Fibroblast of villous mesenchyme (primary cell): ENCODE measurements around the gene FAM110D. TPM values are rescaled to one million over a fixed set of nuclear protein-coding genes. Genes with fewer than 3 reads are reported as not detected.
A peak's percentile ranks its signal among the peaks of the same experiment; 100 is the strongest.

ENCODE experiments used
- DNase-seq: peaks from one replicate; pipeline ENCODE4 v3.0.0-alpha.2; 2010; ENCODE audit warnings: low read depth
- H3K4me3 ChIP-seq: 2 replicates; pipeline ENCODE4 v1.5.1; 2011; ENCODE audit warnings: low read depth, mild to moderate bottlenecking, low read length
- total RNA-seq: library from RNA; depleted of rRNA; stranded (reverse); fragments of >200 nt; gene quantifications from 2 replicates; pipeline ENCODE4 v1.2.3, GENCODE V29; 2012
- TF ChIP-seq, protein P1 (sequence below): IDR thresholded peaks from 2 replicates; pipeline ENCODE4 v1.5.1; 2012; ENCODE audit warnings: low read depth, mild to moderate bottlenecking, low read length; ENCODE audit not compliant: insufficient read depth

Gene FAM110D
- total RNA-seq, 1 donor = under 0.01 TPM

DNA sequence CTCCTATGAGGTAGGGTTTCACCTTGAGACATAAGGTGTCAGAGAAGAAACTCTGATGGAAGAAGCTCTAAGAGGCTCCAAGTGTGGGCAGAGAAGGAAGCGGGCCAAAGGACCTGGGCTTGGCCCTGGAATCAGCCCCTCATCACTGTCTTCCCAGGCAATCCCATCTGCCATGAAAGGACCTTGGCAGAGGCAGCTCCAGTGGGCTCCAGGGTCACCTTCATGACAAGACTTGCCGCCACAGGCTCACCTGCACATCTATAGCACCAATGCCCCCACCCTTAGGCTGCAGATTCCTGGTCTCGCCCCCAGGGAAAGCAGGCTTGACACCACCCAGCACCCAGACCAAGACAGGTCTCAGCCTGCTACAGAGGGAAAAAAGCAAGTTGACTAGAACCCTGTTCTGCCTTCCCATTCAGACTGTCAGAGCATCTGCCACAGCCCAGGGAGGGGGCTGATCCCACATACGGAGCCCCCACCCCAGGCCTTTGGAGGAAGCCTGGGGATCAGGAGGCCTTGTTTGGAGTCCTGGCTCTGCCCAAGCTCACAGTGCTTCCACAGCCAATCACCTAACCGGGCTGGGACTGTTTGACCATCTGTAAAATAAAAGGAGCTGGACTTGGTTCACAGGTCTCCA, 490 bp upstream of the FAM110D start:
- no peak overlapping the region for H3K4me3 ChIP-seq
- no peak for DNase-seq
- TF ChIP-seq, protein P1, sequence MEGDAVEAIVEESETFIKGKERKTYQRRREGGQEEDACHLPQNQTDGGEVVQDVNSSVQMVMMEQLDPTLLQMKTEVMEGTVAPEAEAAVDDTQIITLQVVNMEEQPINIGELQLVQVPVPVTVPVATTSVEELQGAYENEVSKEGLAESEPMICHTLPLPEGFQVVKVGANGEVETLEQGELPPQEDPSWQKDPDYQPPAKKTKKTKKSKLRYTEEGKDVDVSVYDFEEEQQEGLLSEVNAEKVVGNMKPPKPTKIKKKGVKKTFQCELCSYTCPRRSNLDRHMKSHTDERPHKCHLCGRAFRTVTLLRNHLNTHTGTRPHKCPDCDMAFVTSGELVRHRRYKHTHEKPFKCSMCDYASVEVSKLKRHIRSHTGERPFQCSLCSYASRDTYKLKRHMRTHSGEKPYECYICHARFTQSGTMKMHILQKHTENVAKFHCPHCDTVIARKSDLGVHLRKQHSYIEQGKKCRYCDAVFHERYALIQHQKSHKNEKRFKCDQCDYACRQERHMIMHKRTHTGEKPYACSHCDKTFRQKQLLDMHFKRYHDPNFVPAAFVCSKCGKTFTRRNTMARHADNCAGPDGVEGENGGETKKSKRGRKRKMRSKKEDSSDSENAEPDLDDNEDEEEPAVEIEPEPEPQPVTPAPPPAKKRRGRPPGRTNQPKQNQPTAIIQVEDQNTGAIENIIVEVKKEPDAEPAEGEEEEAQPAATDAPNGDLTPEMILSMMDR = no peak

DNA sequence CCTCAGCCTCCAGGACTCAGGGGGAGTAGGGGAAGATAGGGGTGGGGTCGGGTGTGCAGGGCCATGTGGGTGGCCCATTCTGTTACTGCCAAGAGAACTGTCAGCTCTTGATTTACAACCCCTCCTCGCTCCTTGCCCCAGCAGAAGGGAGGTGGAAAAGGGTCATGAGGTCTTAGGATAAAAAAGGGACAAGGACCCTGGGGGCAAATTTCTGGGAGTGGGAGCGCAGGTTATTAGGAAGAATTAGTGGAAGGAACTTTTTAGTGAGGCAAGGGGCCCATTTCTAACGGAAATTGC, 812 bp downstream of the FAM110D start:
- no peak overlapping the region for H3K4me3 ChIP-seq
- TF ChIP-seq, protein P1 = no peak
- DNase-seq = no peak

DNA sequence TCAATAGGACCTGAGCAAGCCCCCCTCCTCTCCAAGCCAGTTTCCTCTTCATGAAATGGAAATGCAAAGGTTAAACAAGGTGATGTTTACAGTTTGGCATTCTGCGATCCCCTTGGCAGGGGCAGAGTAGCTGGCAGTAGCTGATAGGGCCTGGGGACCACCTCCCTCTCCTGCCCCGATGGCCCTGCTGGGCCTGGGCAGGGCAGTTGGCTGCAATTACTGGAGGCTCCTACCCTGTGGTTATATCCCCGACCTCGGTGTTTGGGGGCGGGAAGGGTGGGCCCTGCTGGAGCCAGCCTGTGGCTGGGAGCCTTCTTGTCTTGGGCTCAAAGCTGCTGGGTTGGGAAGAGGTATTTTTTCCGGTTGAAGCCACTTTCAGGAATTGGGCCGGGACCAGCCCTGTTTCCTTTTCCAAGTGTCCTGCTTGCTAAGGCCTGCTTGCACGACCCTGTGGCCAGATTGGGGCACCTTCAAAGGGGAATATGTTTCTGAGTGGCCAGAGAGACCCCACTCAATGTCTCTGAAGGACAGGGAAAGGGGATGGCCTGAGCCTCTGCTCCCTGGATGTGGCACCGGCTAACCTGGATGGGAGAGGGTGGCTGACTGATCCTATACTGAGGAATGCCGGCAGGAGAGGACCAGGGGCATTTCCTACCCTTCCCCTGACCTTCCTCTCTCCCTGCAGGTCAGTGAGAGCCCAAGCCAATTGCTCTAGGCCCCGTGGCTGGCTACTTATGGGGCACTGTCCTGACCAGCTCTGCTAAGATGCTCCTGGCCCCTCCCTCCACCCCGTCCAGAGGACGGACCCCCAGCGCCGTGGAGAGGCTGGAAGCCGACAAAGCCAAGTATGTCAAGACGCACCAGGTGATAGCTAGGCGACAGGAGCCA, 1.9 kb downstream of the FAM110D start:
- no peak for DNase-seq
- TF ChIP-seq, protein P1 = no peak
- H3K4me3 ChIP-seq = peak overlapping the region; percentile 48

DNA sequence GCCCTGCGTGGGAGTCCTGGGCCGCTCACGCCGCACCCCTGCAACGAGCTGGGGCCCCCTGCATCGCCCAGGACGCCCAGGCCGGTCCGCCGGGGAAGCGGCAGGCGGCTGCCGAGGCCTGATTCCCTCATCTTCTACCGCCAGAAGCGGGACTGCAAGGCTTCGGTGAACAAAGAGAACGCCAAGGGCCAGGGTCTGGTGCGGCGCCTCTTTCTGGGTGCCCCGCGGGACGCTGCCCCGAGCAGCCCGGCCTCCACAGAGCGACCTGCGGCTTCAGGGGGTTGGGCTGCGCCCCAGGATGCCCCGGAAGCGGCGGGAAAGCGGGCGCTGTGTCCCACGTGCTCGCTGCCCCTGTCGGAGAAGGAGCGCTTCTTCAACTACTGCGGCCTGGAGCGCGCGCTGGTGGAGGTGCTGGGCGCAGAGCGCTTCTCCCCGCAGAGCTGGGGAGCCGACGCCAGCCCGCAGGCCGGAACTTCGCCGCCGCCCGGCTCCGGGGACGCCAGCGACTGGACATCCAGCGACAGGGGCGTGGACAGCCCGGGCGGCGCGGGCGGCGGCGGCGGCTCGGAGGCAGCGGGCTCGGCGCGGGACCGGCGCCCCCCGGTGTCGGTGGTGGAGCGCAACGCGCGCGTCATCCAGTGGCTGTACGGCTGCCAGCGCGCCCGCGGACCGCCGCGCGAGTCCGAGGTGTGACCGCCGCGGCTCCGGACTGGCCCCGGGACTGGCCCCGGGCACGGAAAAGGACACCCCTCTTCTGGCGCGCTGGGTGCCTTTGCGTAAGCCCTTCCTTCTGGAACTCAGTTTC, 2.7 kb downstream of the FAM110D start:
- H3K4me3 ChIP-seq = peak overlapping the region; percentile 48
- peak; percentile 45 for DNase-seq
- TF ChIP-seq, protein P1 = no peak

DNA sequence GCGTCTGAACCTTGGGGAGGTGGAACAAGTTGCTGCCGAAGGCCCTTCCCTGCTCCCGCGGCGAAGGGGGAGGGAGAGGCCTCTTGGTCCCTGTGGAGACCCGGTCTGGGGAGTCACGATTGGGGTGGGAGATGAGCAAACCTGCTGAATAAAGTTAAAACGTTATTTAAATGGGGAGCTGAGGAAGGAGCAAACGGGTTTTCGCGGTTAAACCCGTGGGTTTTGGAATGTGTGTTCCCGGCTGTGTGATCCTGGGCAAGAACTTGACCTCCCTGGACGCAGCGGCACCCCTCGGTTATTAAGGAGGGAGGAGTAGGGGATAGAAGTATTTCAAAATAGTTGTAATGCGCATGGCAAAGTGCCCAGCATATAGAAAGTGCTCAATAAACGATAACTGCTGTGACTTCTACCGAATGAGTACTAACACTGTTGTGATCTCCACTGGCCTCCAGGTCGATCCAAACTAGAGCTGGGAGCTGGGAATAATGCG, 3.4 kb downstream of the FAM110D start:
- peak overlapping the region; percentile 48 for H3K4me3 ChIP-seq
- DNase-seq = no peak
- TF ChIP-seq, protein P1 = no peak

DNA sequence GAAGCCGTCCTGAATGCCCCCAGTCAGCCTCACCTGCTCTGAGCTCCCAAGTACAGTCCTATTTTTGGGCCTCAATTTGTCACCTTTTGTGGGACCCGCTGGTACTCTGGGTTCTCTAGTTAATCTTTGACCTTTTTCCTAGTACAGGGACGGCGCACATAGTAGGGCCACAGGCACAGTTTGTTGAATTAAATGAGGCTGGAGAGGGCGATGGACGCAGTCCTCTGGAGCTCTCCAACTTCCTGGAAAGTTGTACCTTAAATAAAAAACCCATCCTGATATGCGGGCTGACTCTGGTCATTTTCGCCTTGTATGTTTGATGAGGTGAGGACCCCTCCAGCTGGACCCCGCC, 4.8 kb downstream of the FAM110D start:
- TF ChIP-seq, protein P1 = no peak
- no peak for DNase-seq
- no peak overlapping the region for H3K4me3 ChIP-seq
